ENCODE data around the gene ATP10A. TPM values are rescaled to one million over a fixed set of nuclear protein-coding genes. Genes with fewer than 3 reads are reported as not detected.
A peak's percentile ranks its signal among the peaks of the same experiment; 100 is the strongest.

ATP10A gene
- total RNA-seq: 10 to 100 TPM in 7 of 9 donors, 1 to 10 TPM in 1, under 1 TPM in 1; 0.67 to 31.8 (median 17.1) TPM
- polyA plus RNA-seq: 10 to 100 TPM in 2 of 3 donors, 1 to 10 TPM in 1; 6.5 to 19.6 (median 11.1) TPM
- long read RNA-seq, donor 1: 0 reads
- long read RNA-seq, donor 2: 0 reads
- long read RNA-seq, donor 3: 0 reads
- long read RNA-seq, donor 4, partial matches to known transcripts: 0 of 1 reads
- long read RNA-seq, donor 4, other reads (novel, unspliced or antisense): 1 of 1 reads
- long read RNA-seq, donor 5, full-length matches to known transcripts: 10 of 29 reads
- long read RNA-seq, donor 5, partial matches to known transcripts: 8 of 29 reads
- long read RNA-seq, donor 5, other reads (novel, unspliced or antisense): 11 of 29 reads
- long read RNA-seq, donor 6, partial matches to known transcripts: 0 of 2 reads
- long read RNA-seq, donor 6, other reads (novel, unspliced or antisense): 2 of 2 reads
- long read RNA-seq, donor 7: 0 reads
- long read RNA-seq, donor 8: 0 reads
- long read RNA-seq, donor 9: 0 reads
- long read RNA-seq, donor 10: 0 reads

GRCh38 chr15:25863111-25863967 is at the start of gene ATP10A:
TSS of gene ATP10A (minus strand) at chr15:25863327. CDS start at chr15:25863096, 231 bp downstream.
- DNase-seq: peak in 3 of 7 donors; percentile 18 to 38 (median 24)
- H3K27me3 ChIP-seq: peaks cover 8% of the 10 kb centered on the region
- intact Hi-C loops (cut with DNase I): loop anchor here in 1 of 2 donors (10.0 kb wide), 1 partner anchor 89 kb away; no protein-coding TSS in a partner anchor
- H3K4me3 ChIP-seq: peak within 1 kb of the TSS in 3 of 4 donors; percentile 33 to 76 (median 51)
- H3K36me3 ChIP-seq (replicated peaks in 1 of 2): no peaks in the 10 kb centered on the region
- peak within 1 kb of the TSS in 4 of 5 donors; percentile 1 to 75 (median 58) for H3K27ac ChIP-seq
- 0 to 2% (median 1%) methylated on average over 22 to 85 of the region's 85 CpGs for WGBS, 4 donors
- H3K4me1 ChIP-seq (replicated peaks in 1 of 2): peaks cover 0 to 4% of the 10 kb centered on the region in 2 donors
- peak in 1 of 2 donors; percentile 10 for TF ChIP-seq POLR2A (IDR thresholded peaks at IDR 0.05)
- no peak for TF ChIP-seq CTCF (IDR thresholded peaks at IDR 0.05)
- no peaks in the 10 kb centered on the region for H3K9me3 ChIP-seq (replicated peaks in 1 of 3)

GRCh38 chr15:25912035-25912434 is 48.9 kb upstream of the ATP10A start:
- TF ChIP-seq POLR2A (IDR thresholded peaks at IDR 0.05) (no peak), CTCF (IDR thresholded peaks at IDR 0.05) (no peak)
- Histone ChIP-seq H3K4me3 (no peak overlapping the region), H3K4me1 (replicated peaks in 1 of 2) (no peaks in the 10 kb centered on the region), H3K27ac (no peak overlapping the region), H3K27me3 (no peaks in the 10 kb centered on the region), H3K36me3 (replicated peaks in 1 of 2) (no peaks in the 10 kb centered on the region), H3K9me3 (replicated peaks in 1 of 3) (no peaks in the 10 kb centered on the region)
- 81 to 90% (median 84%) methylated on average over 3 of the region's 3 CpGs for WGBS, 4 donors
- no peak for DNase-seq
- intact Hi-C loops (cut with DNase I): no loop called here

- no peak overlapping the region for H3K4me3 ChIP-seq
- intact Hi-C loops (cut with DNase I): no loop called here
- WGBS, 4 donors: 86 to 90% (median 88%) methylated on average over 4 of the region's 4 CpGs
- H3K27ac ChIP-seq: no peak overlapping the region
- no peaks in the 10 kb centered on the region for H3K36me3 ChIP-seq (replicated peaks in 1 of 2)
- no peaks in the 10 kb centered on the region for H3K9me3 ChIP-seq (replicated peaks in 1 of 3)
- no peak for TF ChIP-seq CTCF (IDR thresholded peaks at IDR 0.05)
- TF ChIP-seq POLR2A (IDR thresholded peaks at IDR 0.05): no peak
- no peak for DNase-seq
- H3K4me1 ChIP-seq (replicated peaks in 1 of 2): no peaks in the 10 kb centered on the region
- no peaks in the 10 kb centered on the region for H3K27me3 ChIP-seq
Observed at GRCh38 chr15:25910832-25911231, 47.7 kb upstream of the ATP10A start.

- no peak for DNase-seq
- H3K9me3 ChIP-seq (replicated peaks in 1 of 3): no peaks in the 10 kb centered on the region
- no peaks in the 10 kb centered on the region for H3K27me3 ChIP-seq
- no peak overlapping the region for H3K27ac ChIP-seq
- H3K4me3 ChIP-seq: no peak overlapping the region
- H3K36me3 ChIP-seq (replicated peaks in 1 of 2): no peaks in the 10 kb centered on the region
- H3K4me1 ChIP-seq (replicated peaks in 1 of 2): no peaks in the 10 kb centered on the region
- 92 to 95% (median 94%) methylated on average over 16 of the region's 16 CpGs for WGBS, 4 donors
- intact Hi-C loops (cut with DNase I): no loop called here
- TF ChIP-seq POLR2A (IDR thresholded peaks at IDR 0.05) (no peak), CTCF (IDR thresholded peaks at IDR 0.05) (no peak)
Observed at GRCh38 chr15:25909806-25910205, 46.7 kb upstream of the ATP10A start.

Measured in adrenal gland (tissue), 19 donors.